Stomach smooth muscle (tissue), 2 donors: ENCODE data around the gene IL1RAPL2.

Experiments used
- H3K27ac ChIP-seq: one replicate; pipeline ENCODE4 v1.7.0; 2013; ENCODE audit warnings: mild to moderate bottlenecking, low read length, inconsistent platforms
- H3K27me3 ChIP-seq, 2 donors: one replicate each; pipeline ENCODE4 v1.7.0; 2013; ENCODE audit warnings: low read length in 2 of 2; ENCODE audit not compliant: insufficient read depth in 2 of 2, control insufficient read depth in 1 of 2
- H3K36me3 ChIP-seq, 2 donors: one replicate each; pipeline ENCODE4 v1.7.0; 2013; ENCODE audit warnings: low read length in 2 of 2; ENCODE audit not compliant: control insufficient read depth in 2 of 2, insufficient read depth in 2 of 2
- H3K4me1 ChIP-seq: one replicate; pipeline ENCODE4 v1.7.0; 2013; ENCODE audit warnings: low read length; ENCODE audit not compliant: control insufficient read depth, insufficient read depth
- H3K4me3 ChIP-seq, 2 donors: one replicate each; pipeline ENCODE4 v1.7.0; 2013; ENCODE audit warnings: low read length in 2 of 2
- H3K9ac ChIP-seq, 2 donors: one replicate each; pipeline ENCODE4 v1.7.0; 2013; ENCODE audit warnings: low read length in 2 of 2, mild to moderate bottlenecking in 1 of 2
- H3K9me3 ChIP-seq, 2 donors: one replicate each; pipeline ENCODE4 v1.7.0; 2013; ENCODE audit warnings: low read length in 2 of 2; ENCODE audit not compliant: control insufficient read depth in 2 of 2
- donor health status: healthy.
- donor health status: Pancreatic carcinoma.

IL1RAPL2 gene

DNA sequence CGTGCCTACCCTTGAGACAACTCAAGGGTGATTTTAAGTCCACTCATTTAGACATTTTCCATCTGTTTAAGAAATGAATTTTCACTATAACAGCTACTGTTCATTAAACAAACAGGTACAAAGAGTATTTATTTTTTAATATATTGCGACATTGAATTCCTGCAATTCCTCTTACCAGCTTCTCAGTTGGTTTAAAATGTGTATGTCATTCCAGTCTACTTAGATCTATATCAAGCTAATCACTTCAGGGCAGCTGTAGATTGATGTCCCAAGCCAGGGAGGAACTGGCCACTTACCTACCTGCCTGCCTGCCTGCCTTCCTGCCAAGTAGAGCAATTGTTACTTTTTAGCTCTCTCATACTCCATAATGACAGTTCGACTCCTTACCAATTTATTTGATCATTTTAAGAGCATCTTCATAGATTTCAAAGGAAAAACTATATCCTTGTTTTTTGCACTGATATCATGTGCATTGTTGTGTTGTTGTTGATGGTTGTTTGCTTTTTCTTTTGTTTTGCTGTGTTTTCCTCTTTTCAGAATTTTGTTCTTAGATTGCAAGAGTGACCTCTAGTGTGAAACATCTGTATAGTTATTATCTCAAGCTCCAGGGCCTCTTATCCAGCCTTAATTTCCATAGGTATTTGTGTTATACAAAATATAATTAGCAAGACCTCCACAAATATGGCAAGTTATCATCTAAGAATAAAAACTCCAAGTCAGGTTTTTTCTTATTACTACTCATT is 1135.5 kb downstream of the IL1RAPL2 start:
- Histone ChIP-seq H3K4me3 (no peak overlapping the region), H3K27ac (no peak overlapping the region), H3K36me3 (no peaks in the 10 kb centered on the region), H3K4me1 (no peaks in the 10 kb centered on the region), H3K27me3 (peaks cover 0 to 1% of the 10 kb centered on the region in 2 donors), H3K9ac (no peak overlapping the region), H3K9me3 (no peaks in the 10 kb centered on the region)

GRCh38 chrX:105703876-105704275 is 1137.9 kb downstream of the IL1RAPL2 start:
- Histone ChIP-seq H3K27ac (no peak overlapping the region), H3K9me3 (no peaks in the 10 kb centered on the region), H3K4me3 (no peak overlapping the region), H3K4me1 (no peaks in the 10 kb centered on the region), H3K9ac (no peak overlapping the region), H3K27me3 (no peaks in the 10 kb centered on the region), H3K36me3 (no peaks in the 10 kb centered on the region)

DNA sequence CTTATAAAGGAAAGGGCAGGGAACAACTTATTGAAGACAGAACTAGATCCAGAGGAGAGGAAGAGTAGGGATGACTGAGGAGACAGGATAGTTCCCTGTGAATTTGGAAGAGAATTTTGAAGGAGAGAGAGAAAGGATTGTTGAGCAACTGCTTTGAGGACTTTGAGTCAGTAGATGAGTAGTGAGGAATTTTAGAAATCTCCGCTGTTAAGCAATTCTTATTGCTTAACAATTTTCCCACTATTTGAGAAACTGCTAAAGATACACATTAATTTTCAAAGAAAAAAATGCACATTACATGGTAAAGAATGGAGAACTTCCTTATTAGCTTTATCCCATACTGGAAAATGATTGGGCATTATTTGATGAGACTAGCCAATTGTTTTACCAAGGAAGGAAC is 1140.0 kb downstream of the IL1RAPL2 start:
- no peak overlapping the region for H3K27ac ChIP-seq
- H3K27me3 ChIP-seq: no peaks in the 10 kb centered on the region
- no peak overlapping the region for H3K9ac ChIP-seq
- no peaks in the 10 kb centered on the region for H3K4me1 ChIP-seq
- no peaks in the 10 kb centered on the region for H3K9me3 ChIP-seq
- no peak overlapping the region for H3K4me3 ChIP-seq
- H3K36me3 ChIP-seq: no peaks in the 10 kb centered on the region

DNA sequence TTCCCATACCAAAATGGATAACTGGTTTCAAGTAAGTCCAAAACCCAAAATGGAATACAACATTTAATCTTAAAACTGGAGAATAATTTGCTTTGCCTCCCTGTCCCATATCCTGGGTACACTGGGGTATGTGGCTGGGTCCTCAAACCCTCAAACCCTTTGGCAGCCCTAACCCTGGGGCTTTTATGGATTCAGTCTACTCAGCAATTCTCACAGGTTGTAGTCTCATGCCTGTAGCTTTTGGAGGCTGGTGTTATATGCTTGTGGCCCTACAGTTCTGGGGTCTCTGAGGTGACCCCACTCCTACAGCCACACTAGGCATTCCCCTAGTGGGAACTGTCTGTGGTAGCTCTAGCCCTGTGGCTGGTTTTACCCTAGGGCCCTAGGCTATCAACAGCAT is 1145.8 kb downstream of the IL1RAPL2 start:
- no peak overlapping the region for H3K27ac ChIP-seq
- H3K4me3 ChIP-seq: no peak overlapping the region
- no peaks in the 10 kb centered on the region for H3K9me3 ChIP-seq
- no peaks in the 10 kb centered on the region for H3K27me3 ChIP-seq
- H3K9ac ChIP-seq: no peak overlapping the region
- H3K4me1 ChIP-seq: no peaks in the 10 kb centered on the region
- H3K36me3 ChIP-seq: no peaks in the 10 kb centered on the region

DNA sequence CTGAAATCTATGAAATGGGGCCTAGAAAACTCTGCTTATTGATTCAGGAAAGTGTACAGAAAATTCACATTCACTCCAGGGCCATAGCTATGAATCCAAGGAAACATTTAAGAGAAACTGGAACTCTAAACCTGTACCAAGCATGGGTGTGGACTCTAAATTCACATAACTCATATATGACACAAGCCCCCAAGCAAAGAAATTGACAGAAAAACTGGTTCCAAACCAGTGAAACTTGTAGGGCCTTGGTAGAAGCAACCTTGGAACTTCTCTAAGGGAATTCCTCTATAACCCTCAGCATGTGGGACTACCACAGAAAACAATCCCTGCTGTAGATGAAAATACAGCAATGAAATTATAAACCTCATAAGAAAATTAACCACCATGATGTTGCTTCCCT is 1149.7 kb downstream of the IL1RAPL2 start:
- Histone ChIP-seq H3K27me3 (no peaks in the 10 kb centered on the region), H3K9ac (no peak overlapping the region), H3K4me1 (no peaks in the 10 kb centered on the region), H3K36me3 (no peaks in the 10 kb centered on the region), H3K27ac (no peak overlapping the region), H3K9me3 (no peaks in the 10 kb centered on the region), H3K4me3 (no peak overlapping the region)

DNA sequence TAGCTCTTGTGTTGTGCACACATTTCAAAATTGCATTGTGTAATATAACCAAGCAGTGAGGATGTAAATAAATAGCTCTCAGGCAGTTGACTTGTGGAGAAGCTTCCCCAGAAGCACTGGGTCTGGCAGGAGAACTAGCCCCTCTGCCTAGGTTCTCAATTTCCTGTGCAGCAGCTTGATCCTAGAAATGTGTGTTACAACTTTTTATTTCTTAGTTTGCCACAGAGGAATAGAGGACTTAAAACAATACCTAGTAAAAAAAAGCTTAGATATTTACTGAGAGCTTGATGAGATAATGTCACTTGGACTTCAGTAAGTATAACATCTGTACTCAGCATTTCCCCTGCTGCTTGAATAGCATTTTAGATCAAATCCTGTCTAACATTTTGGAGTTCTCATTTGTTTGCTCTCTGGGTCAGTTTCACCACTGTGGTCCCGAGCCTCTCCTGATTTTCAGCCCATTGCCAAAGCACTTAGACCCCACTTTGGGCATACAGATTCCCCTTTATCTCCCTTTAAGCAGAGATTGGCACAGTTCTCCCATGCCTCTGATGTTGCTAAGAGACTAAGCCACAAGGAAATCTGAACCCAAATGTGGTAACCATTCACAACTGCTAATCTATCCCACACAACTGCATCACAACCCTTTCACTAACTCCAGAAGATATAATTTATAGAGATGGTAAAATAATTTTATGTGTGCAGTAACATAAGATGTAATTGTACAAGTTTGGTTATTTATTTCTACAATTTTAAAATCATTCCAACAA is 1158.2 kb downstream of the IL1RAPL2 start:
- no peak overlapping the region for H3K27ac ChIP-seq
- peaks cover 0 to 6% of the 10 kb centered on the region in 2 donors for H3K27me3 ChIP-seq
- H3K4me1 ChIP-seq: no peaks in the 10 kb centered on the region
- no peaks in the 10 kb centered on the region for H3K36me3 ChIP-seq
- H3K4me3 ChIP-seq: no peak overlapping the region
- H3K9me3 ChIP-seq: no peaks in the 10 kb centered on the region
- H3K9ac ChIP-seq: no peak overlapping the region

- H3K27ac ChIP-seq: no peak overlapping the region
- no peak overlapping the region for H3K4me3 ChIP-seq
- H3K9me3 ChIP-seq: no peaks in the 10 kb centered on the region
- no peaks in the 10 kb centered on the region for H3K4me1 ChIP-seq
- H3K27me3 ChIP-seq: peaks cover 0 to 6% of the 10 kb centered on the region in 2 donors
- no peaks in the 10 kb centered on the region for H3K36me3 ChIP-seq
- no peak overlapping the region for H3K9ac ChIP-seq
Measured at GRCh38 chrX:105725228-105725627, 1159.2 kb downstream of the IL1RAPL2 start.

DNA sequence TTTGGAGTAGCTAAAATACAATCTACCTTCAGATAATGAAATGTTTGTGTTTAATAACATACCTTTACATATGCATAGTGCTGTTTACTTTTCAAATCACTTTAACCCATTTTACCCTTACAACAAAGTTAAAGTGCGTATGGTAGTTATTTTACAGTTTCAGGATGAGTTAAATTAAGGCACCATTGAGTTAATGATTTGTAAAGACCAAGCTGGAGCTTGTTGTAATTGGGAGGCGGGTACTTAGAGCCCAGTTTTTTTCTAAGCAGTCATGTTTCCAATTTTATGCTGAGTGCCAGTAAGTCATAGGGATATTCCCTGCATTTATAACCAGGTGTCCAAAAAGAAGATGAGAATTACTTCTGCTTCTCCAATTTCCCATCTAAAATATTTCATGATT is 1172.2 kb downstream of the IL1RAPL2 start:
- Histone ChIP-seq H3K4me3 (no peak overlapping the region), H3K27me3 (no peaks in the 10 kb centered on the region), H3K9me3 (no peaks in the 10 kb centered on the region), H3K9ac (no peak overlapping the region), H3K27ac (no peak overlapping the region), H3K4me1 (no peaks in the 10 kb centered on the region), H3K36me3 (no peaks in the 10 kb centered on the region)

GRCh38 chrX:105744291-105744690 is 1178.3 kb downstream of the IL1RAPL2 start:
- Histone ChIP-seq H3K4me3 (no peak overlapping the region), H3K27ac (no peak overlapping the region), H3K36me3 (no peaks in the 10 kb centered on the region), H3K9me3 (no peaks in the 10 kb centered on the region), H3K4me1 (no peaks in the 10 kb centered on the region), H3K27me3 (peaks cover 0 to 3% of the 10 kb centered on the region in 2 donors), H3K9ac (no peak overlapping the region)

GRCh38 chrX:105744946-105745345 is 1178.9 kb downstream of the IL1RAPL2 start:
- Histone ChIP-seq H3K9ac (no peak overlapping the region), H3K36me3 (no peaks in the 10 kb centered on the region), H3K4me1 (no peaks in the 10 kb centered on the region), H3K27me3 (peaks cover 0 to 3% of the 10 kb centered on the region in 2 donors), H3K4me3 (no peak overlapping the region), H3K27ac (no peak overlapping the region), H3K9me3 (no peaks in the 10 kb centered on the region)

GRCh38 chrX:105745863-105746262 is 1179.9 kb downstream of the IL1RAPL2 start:
- Histone ChIP-seq H3K9ac (no peak overlapping the region), H3K4me3 (no peak overlapping the region), H3K27me3 (peaks cover 0 to 3% of the 10 kb centered on the region in 2 donors), H3K9me3 (no peaks in the 10 kb centered on the region), H3K36me3 (no peaks in the 10 kb centered on the region), H3K27ac (no peak overlapping the region), H3K4me1 (no peaks in the 10 kb centered on the region)
